GM18505 (cell line): ENCODE measurements around the gene KIAA0319L.
A peak's percentile ranks its signal among the peaks of the same experiment; 100 is the strongest.
"Not testable (repeated sequence)": the region's sequence is repeated elsewhere in the genome, so short reads cannot be mapped to it uniquely, and the experiment has no call there.

Experiments used
- ATAC-seq: cut with Tn5 transposase; IDR thresholded peaks from one replicate; pipeline ENCODE4 v1.9.1; 2021; ENCODE audit not compliant: unreplicated experiment
- POLR2A ChIP-seq: IDR thresholded peaks from 4 replicates; pipeline ENCODE4 v1.6.1; 2011; ENCODE audit warnings: borderline replicate concordance; ENCODE audit not compliant: insufficient read depth, insufficient read length; ENCODE audit errors: extremely low read depth

The KIAA0319L gene

DNA sequence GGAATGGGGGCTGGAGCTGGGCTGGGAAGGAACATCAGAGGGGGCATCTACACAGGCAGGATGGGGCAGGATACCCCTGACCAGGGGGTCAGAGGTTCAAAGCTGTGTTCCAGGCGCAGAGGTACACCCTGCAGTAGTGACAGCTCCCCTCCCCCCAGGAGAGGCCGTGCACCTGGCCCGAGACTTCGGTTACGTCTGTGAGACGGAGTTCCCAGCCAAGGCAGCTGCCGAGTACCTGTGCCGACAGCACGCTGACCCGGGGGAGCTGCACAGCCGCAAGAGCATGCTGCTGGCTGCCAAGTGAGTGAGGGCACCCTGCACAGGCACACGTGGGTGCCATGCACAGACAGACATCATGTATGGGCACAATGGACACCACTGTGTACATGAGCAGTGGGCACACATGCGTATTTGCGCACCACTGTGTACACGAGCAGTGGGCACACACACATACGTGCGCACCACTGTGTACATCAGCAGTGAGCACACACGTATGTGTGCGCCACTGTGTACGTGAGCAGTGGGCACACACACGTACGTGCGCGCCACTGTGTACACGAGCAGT lies 33.4 kb upstream of the KIAA0319L start:
- no peak for ATAC-seq
- no peak for TF ChIP-seq POLR2A

DNA sequence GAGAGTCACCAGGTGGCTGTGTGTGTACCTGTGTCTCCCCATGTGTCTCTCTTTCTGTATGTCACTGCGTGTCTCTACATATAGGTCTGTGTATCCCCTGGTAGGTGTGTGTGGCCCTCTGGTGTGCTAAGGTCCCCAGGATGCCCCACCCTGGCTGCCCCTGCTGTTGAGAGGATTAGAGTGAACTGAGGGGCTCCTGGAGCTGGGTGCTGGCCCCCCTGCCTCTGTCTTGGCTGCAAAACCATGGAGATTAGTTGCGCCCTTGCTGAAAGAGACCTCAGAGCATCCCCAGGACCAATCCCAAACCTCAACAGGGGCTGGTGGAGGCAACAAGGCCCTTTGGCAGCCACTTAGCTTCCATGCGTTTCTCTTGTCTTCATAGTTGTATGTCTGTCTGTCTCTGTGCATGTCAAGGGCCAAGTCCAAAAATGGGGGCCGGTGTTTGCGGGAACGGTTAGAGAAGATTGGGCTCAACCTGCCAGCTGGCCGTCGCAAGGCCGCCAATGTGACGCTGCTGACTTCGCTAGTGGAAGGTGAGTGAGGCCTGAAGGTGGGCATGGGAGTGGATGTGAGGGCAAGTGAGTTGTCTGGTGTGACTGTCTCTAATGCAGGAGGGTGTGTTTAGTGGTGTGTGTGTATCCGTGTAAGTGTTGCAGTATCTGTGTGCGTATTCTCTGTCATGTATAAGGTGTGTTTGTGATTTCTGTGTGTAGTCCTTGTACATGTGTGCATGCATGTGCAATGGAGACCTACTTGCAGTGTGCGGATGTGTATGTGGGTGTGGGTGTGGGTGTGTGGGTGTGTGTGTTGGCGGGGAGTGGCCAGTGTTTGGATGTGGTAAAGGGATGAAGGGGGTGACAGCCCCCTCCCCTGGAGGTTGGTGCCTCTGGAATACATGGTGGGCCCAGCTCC lies 32.6 kb upstream of the KIAA0319L start:
- no peak for TF ChIP-seq POLR2A

DNA sequence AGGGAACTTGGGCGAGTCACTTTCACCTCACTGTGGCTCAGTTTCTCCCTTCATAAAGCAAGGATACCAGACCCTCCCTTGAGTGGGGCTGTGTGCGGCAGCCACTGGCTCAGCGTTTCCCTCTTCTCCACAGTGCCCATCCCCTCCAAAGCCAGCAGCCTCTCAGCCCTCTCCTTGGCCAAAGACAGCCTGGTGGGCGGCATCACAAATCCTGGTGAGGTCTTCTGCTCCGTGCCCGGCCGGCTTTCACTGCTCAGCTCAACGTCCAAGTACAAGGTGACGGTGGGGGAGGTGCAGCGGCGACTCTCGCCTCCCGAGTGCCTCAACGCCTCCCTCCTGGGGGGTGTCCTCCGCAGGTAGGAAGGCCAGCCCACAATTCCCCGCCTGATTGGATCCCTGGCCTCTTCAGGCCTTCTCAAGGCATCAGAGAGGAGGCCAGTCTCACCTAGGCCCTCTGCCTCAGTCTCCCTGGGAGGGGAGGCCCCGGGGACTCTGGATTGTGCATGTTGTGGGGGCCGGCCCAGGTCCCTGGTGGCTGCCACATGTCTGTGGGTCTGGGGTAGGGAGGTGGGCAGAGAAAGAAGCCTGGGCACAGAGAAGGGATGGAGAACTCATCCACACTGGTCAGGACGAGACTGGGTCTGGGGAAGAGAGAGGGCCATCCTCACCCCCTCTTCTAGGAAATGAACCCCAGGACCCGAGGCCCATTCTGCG lies 31.2 kb upstream of the KIAA0319L start:
- ATAC-seq, result no peak

More for the DNA sequence above, 32.6 kb upstream of the KIAA0319L start:
- ATAC-seq, result no peak

DNA sequence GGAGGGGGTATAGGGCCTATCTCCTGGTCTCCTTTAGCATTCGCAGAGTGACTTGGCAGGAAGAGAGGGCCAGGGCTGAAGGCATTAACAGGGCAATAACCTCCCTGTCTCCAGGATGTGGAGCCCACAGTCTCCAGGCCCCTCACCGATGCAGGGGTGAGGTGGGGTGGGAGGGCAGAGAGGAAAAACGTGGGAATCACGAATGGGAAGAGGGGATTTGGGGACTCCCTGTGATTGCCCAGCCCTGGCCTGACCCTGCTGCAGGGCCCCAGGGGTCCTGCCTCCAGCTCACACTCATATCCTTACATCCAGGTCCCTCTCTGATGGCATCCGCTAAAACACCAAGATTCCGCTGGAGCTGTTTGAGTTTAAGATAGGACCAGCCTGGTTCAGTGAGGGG lies 30.5 kb upstream of the KIAA0319L start:
- TF ChIP-seq POLR2A, result no peak
- no peak for ATAC-seq

More for the DNA sequence above, 31.2 kb upstream of the KIAA0319L start:
- no peak for TF ChIP-seq POLR2A

DNA sequence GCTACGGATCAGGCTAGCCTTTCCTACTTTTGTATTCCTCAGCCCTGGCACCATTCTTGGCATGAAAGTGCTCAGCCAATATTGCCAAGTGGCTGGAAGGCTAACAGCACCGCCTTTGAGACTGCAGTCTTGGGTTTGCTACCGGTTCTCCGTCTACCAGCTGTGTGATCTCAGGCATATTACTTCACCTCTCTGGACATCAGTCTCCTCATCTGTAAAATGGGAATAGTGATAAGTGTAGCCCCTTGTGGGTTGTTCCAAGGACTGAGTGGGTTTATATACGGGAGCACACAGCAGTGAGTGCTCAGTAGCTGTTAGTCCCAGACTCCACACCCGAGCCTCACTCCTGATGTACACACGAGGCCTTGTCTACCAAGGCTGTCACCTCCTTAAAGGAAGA lies 29.6 kb upstream of the KIAA0319L start:
- ATAC-seq, result no peak

DNA sequence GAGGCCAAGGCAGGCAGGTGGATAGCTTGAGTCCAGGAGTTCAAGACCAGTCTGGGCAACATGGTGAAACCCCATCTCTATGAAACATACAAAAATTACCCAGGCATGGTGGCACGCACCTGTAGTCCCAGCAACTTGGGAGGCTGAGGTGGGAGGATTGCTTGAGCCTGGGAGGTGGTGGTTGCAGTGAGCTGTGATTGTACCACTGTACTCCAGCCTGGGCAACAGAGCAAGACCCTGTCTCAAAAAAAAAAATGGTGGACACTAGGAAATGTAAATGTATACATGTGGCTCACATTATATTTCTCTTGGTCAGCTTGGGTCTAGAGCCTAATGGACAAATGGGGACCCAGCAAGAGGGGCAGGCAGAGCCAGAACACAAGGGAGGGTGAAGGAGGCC lies 28.6 kb upstream of the KIAA0319L start:
- ATAC-seq, result not testable (repeated sequence)

More for the DNA sequence above, 29.6 kb upstream of the KIAA0319L start:
- no peak for TF ChIP-seq POLR2A

DNA sequence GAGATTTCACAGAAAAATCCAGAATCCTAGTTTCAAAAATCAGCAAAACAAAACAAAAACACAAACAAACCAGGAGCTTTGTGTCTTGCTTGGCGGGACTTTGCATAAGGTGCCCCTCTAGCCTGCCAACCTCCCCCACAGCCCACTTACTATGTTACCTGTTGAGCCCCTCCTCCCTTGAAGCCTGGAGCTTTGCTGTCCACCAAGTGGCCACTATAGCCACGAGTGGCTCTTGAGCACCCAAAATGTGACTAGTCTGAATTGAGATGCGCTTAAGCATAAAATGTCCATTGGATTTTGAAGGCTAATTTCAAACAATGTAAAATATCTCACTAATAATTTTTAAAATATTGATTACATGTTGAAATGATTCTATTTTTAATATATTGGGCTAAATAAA lies 28.1 kb upstream of the KIAA0319L start:
- TF ChIP-seq POLR2A, result no peak
- no peak for ATAC-seq

DNA sequence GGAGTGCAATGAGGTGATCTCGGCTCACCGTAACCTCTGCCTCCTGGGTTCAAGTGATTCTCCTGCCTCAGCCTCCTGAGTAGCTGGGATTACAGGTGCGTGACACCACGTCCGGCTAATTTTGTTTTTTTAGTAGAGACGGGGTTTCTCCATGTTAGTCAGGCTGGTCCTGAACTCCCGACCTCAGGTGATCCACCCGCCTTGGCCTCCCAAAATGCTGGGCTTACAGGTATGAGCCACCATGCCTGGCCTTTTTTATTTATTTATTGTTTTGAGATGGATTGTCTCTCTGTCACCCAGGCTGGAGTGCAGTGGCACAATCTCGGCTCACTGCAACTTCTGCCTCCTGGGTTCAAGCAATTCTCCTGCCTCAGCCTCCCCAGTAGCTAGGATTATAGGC lies 24.4 kb upstream of the KIAA0319L start:
- not testable (repeated sequence) for ATAC-seq

DNA sequence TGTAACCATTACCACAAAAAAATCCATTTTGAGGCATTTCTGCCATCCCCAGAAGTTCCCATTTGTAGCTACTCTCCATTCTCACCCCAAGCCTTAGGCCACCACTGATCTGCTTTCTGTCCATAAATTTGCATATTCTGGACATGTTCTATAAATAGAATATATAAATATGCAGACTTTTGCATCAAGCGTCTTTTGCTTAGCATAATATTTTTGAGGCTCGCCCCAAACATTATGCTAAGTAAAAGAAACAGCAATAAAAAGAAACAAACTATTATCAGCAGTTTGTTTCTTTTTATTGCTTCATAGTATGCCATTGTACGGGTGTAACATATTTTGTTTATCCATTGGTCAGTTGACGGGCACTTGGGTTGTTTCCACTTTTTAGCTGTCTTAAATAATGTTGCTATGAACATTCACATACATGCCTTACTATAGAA lies 23.8 kb upstream of the KIAA0319L start:
- TF ChIP-seq POLR2A, result no peak
- no peak for ATAC-seq

DNA sequence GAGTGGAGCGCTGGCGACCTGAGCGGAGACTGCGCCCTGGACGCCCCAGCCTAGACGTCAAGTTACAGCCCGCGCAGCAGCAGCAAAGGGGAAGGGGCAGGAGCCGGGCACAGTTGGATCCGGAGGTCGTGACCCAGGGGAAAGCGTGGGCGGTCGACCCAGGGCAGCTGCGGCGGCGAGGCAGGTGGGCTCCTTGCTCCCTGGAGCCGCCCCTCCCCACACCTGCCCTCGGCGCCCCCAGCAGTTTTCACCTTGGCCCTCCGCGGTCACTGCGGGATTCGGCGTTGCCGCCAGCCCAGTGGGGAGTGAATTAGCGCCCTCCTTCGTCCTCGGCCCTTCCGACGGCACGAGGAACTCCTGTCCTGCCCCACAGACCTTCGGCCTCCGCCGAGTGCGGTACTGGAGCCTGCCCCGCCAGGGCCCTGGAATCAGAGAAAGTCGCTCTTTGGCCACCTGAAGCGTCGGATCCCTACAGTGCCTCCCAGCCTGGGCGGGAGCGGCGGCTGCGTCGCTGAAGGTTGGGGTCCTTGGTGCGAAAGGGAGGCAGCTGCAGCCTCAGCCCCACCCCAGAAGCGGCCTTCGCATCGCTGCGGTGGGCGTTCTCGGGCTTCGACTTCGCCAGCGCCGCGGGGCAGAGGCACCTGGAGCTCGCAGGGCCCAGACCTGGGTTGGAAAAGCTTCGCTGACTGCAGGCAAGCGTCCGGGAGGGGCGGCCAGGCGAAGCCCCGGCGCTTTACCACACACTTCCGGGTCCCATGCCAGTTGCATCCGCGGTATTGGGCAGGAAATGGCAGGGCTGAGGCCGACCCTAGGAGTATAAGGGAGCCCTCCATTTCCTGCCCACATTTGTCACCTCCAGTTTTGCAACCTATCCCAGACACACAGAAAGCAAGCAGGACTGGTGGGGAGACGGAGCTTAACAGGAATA lies 20.1 kb upstream of the KIAA0319L start:
- ATAC-seq, result peak; percentile 68
- TF ChIP-seq POLR2A, result peak; percentile 47

DNA sequence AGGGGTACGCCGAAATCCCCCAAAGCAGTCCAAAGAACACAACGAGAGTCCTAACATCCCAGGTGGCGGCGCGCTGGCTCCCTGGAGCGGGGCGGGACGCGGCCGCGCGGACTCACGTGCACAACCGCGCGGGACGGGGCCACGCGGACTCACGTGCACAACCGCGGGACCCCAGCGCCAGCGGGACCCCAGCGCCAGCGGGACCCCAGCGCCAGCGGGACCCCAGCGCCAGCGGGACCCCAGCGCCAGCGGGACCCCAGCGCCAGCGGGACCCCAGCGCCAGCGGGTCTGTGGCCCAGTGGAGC lies 19.5 kb upstream of the KIAA0319L start:
- ATAC-seq, result not testable (repeated sequence)

DNA sequence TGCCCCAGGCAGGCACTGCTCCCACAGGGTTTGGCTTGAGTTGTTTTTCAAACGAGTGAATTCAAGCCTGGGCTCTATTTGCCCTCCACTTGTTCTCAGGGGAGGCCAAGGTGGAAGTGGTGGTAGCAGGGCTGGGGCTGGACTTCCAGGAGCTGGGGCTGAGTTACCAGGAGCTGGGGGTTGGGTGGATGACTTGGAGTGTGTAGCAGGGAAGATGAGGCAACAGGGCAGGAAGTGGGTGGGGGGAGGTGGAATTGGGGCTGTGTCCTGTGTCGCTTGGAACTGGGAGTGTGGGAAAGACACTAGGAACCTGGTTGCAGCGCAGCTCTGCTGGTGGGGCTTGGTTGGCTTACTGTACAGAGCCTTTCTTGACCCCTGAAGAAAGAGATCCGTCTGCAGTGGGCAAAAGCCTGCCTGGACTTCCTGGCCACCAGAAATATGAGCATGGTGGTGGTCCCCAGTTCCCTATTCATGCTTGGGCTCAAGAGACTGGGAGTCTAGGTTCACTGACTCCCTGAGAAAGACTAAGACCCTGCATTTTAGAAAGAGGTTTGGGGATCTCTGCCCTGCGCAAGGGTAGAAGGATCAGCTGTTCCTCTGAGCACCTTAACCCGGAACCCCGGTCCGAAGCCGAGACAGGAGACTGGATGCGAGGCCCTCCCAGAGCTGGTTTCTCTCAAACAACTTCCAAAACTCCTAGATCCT lies 19.0 kb upstream of the KIAA0319L start:
- TF ChIP-seq POLR2A, result no peak

More for the DNA sequence above, 19.0 kb upstream of the KIAA0319L start:
- no peak for ATAC-seq
